ENCODE measurements around the gene ID2.

ID2 gene

GRCh38 chr2:8647462-8647857, 34.4 kb upstream of the ID2 start:
- TF ChIP-seq, protein P1, sequence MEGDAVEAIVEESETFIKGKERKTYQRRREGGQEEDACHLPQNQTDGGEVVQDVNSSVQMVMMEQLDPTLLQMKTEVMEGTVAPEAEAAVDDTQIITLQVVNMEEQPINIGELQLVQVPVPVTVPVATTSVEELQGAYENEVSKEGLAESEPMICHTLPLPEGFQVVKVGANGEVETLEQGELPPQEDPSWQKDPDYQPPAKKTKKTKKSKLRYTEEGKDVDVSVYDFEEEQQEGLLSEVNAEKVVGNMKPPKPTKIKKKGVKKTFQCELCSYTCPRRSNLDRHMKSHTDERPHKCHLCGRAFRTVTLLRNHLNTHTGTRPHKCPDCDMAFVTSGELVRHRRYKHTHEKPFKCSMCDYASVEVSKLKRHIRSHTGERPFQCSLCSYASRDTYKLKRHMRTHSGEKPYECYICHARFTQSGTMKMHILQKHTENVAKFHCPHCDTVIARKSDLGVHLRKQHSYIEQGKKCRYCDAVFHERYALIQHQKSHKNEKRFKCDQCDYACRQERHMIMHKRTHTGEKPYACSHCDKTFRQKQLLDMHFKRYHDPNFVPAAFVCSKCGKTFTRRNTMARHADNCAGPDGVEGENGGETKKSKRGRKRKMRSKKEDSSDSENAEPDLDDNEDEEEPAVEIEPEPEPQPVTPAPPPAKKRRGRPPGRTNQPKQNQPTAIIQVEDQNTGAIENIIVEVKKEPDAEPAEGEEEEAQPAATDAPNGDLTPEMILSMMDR (conservative IDR thresholded peaks at IDR 0.05; ENCODE audit: low read depth) = no peak
- ChIA-PET POLR2A (ENCODE audit: low non-redundant PET) (no interaction called here), CTCF (interaction anchor here (0.6 kb wide), 1 partner anchor 27 kb away, joined by 3 read pairs; no protein-coding TSS in a partner anchor)
- no peak overlapping the region for H3K27ac ChIP-seq
- DNase-seq (ENCODE audit: low spot score) = no peak

GRCh38 chr2:8648441-8649213, 33.2 kb upstream of the ID2 start:
- POLR2A ChIA-PET (ENCODE audit: low non-redundant PET) = no interaction called here
- TF ChIP-seq, protein P1 (conservative IDR thresholded peaks at IDR 0.05; ENCODE audit: low read depth) = no peak
- no peak overlapping the region for H3K27ac ChIP-seq
- CTCF ChIA-PET = no interaction called here
- no peak for DNase-seq (ENCODE audit: low spot score)

- TF ChIP-seq, protein P1 (conservative IDR thresholded peaks at IDR 0.05; ENCODE audit: low read depth) = no peak
- ChIA-PET POLR2A (ENCODE audit: low non-redundant PET) (no interaction called here), CTCF (no interaction called here)
Measured at GRCh38 chr2:8649718-8650117, 32.1 kb upstream of the ID2 start.

DNA sequence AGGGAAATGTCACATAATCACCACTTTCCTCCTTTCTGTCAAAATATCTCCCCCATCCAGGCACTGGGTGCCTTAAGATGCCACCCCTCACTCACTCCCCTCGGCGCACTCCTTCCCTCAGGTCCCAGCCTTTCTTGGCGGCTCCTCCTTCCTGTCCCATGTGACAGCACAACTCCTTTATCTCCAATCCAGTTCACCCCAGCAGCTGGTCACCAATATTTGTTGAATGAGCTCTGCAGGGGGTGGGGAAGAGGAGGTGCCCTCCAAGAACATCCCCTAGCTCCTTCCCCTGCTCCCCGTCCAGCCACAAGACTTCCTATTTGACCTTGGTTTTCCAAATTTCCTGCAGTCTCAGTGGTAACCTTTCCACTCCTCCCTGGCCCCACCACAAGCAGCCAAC, 31.6 kb upstream of the ID2 start:
- H3K27ac ChIP-seq = no peak overlapping the region
- CTCF ChIA-PET = no interaction called here
- POLR2A ChIA-PET (ENCODE audit: low non-redundant PET) = no interaction called here
- TF ChIP-seq, protein P1 (conservative IDR thresholded peaks at IDR 0.05; ENCODE audit: low read depth) = no peak
- DNase-seq (ENCODE audit: low spot score) = no peak

More at GRCh38 chr2:8649718-8650117, 32.1 kb upstream of the ID2 start:
- H3K27ac ChIP-seq = no peak overlapping the region
- DNase-seq (ENCODE audit: low spot score) = no peak

DNA sequence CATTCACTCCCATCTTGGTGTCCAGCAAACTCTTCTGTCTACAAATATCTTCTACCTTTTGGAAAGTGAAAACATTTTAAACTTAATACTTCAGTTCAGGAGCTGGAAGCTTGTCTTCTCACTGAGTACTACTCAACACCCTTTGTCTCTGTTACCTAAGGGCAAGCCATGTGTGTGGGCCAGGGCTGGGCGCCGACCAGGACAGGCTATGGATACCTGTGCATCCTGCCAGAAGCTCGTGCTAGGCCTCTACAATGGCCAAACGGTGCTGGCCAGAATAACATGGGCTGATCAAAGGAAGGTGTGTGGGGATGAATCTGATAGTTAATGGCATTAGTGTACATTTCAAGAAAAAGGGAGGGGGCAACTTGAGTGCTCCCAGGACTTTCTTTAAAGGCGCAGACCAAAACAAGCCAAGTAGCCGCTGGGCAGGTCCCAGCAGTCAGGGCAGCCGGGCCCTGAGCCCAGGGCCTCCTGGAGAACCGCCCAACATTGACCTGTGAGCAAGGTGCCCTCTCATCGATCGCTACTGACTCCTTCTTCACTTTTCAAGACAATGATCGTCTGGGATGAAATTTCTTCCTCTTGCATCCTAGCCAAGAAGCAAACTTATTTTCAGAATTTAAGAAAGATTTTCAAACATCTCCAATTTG, 29.0 kb upstream of the ID2 start:
- ChIA-PET POLR2A (ENCODE audit: low non-redundant PET) (no interaction called here), CTCF (interaction anchor here (0.6 kb wide), 1 partner anchor 28 kb away, joined by 3 read pairs; no protein-coding TSS in a partner anchor)
- H3K27ac ChIP-seq = no peak overlapping the region
- TF ChIP-seq, protein P1 (conservative IDR thresholded peaks at IDR 0.05; ENCODE audit: low read depth) = no peak
- no peak for DNase-seq (ENCODE audit: low spot score)

- ChIA-PET POLR2A (ENCODE audit: low non-redundant PET) (no interaction called here), CTCF (interaction anchor here (0.6 to 0.7 kb wide), 2 partner anchors 27 to 535 kb away, joined by 3 read pairs; no protein-coding TSS in a partner anchor)
- TF ChIP-seq, protein P1 (conservative IDR thresholded peaks at IDR 0.05; ENCODE audit: low read depth) = no peak
- H3K27ac ChIP-seq = no peak overlapping the region
- DNase-seq (ENCODE audit: low spot score) = no peak
Measured at GRCh38 chr2:8653485-8653884, 28.4 kb upstream of the ID2 start.

Data from RWPE1 (cell line).